HG02973 (cell line): ENCODE measurements around the gene JAGN1.
"Not testable (repeated sequence)": the region's sequence is repeated elsewhere in the genome, so short reads cannot be mapped to it uniquely, and the experiment has no call there.

Experiments used
- ATAC-seq: cut with Tn5 transposase; IDR thresholded peaks from one replicate; pipeline ENCODE4 v1.9.1; 2021; ENCODE audit warnings: moderate library complexity; ENCODE audit not compliant: unreplicated experiment

Gene JAGN1

GRCh38 chr3:9890249-9891071, at the start of gene JAGN1:
TSS of gene JAGN1 (plus strand) at chr3:9890610. CDS start at chr3:9890723, 113 bp downstream.
- ATAC-seq: peak; percentile 75

GRCh38 chr3:9841015-9841414, 49.4 kb upstream of the JAGN1 start:
- no peak for ATAC-seq

GRCh38 chr3:9843715-9844438, 46.5 kb upstream of the JAGN1 start, which contains the start of gene RPUSD3:
TSS of gene RPUSD3 (minus strand) at chr3:9844008. CDS start at chr3:9843990, 18 bp downstream.
- ATAC-seq: peak; percentile 97

GRCh38 chr3:9846231-9846630, 44.2 kb upstream of the JAGN1 start:
- no peak for ATAC-seq

- ATAC-seq: no peak
Observed at GRCh38 chr3:9846931-9847488, 43.4 kb upstream of the JAGN1 start.

GRCh38 chr3:9847870-9848269, 42.5 kb upstream of the JAGN1 start:
- not testable (repeated sequence) for ATAC-seq

- ATAC-seq: not testable (repeated sequence)
Observed at GRCh38 chr3:9848860-9849259, 41.5 kb upstream of the JAGN1 start.

GRCh38 chr3:9851383-9851782, 39.0 kb upstream of the JAGN1 start:
- ATAC-seq: not testable (repeated sequence)

GRCh38 chr3:9851926-9852325, 38.5 kb upstream of the JAGN1 start:
- not testable (repeated sequence) for ATAC-seq

GRCh38 chr3:9852528-9852927, 37.9 kb upstream of the JAGN1 start:
- ATAC-seq: no peak

- ATAC-seq: not testable (repeated sequence)
Observed at GRCh38 chr3:9854291-9854940, 36.0 kb upstream of the JAGN1 start.

- no peak for ATAC-seq
Observed at GRCh38 chr3:9855594-9855993, 34.8 kb upstream of the JAGN1 start.

- ATAC-seq: no peak
Observed at GRCh38 chr3:9859530-9860025, 30.8 kb upstream of the JAGN1 start.

GRCh38 chr3:9861201-9861600, 29.2 kb upstream of the JAGN1 start:
- no peak for ATAC-seq

GRCh38 chr3:9861626-9862130, 28.7 kb upstream of the JAGN1 start:
- no peak for ATAC-seq

- ATAC-seq: no peak
Observed at GRCh38 chr3:9862391-9863057, 27.9 kb upstream of the JAGN1 start.

GRCh38 chr3:9863058-9863772, 27.2 kb upstream of the JAGN1 start:
- no peak for ATAC-seq

GRCh38 chr3:9864200-9864927, 26.0 kb upstream of the JAGN1 start:
- ATAC-seq: no peak

- not testable (repeated sequence) for ATAC-seq
Observed at GRCh38 chr3:9865125-9865637, 25.2 kb upstream of the JAGN1 start.
